GM12801 (cell line): ENCODE results near the gene S1PR3.

Experiments used
- TF ChIP-seq, protein P1 (sequence below): IDR thresholded peaks from one replicate; pipeline ENCODE4 v1.5.1; 2011; ENCODE audit warnings: control low read depth; ENCODE audit not compliant: insufficient read length; ENCODE audit errors: extremely low read depth

Gene S1PR3

DNA sequence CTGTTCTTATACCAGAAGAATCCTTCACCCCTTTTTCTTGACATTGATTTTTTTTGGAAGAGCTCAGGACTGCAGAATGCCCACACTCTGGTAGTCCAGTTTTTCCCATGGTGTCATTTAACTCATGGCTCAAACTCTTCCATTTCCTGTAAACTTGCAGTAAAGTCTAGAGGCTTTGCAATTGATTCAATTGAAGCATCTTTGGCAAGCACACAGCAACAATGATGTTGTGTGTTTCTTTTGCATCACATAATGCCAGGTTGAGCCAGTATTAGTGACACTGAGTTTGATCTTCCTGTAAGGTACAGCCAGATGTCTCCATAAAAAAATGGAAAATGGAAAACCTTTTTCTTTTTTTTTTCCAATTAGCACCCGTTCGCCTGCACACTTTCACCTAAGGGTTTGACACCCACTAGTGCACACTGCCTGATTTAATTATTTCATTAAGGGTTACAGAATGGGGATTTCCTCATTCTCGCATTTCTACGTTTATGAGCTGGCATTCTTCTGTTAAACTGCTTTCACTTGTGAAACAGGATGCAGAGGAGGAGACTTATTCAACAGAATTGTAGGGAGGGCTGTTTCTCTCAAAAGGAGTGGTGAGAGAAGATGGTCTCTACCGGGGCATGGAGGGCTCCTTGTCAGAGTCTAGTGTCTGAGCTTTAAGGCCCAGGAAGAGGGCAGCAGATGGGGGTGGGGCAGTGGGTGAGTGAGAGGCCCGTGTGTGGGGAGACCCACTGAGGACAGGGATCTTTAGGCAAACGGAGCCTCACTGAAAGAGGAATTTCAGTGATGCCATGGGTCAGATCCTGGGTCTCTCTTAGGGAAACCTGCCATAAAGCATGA, 2.2 kb upstream of the S1PR3 start:
- TF ChIP-seq, protein P1, sequence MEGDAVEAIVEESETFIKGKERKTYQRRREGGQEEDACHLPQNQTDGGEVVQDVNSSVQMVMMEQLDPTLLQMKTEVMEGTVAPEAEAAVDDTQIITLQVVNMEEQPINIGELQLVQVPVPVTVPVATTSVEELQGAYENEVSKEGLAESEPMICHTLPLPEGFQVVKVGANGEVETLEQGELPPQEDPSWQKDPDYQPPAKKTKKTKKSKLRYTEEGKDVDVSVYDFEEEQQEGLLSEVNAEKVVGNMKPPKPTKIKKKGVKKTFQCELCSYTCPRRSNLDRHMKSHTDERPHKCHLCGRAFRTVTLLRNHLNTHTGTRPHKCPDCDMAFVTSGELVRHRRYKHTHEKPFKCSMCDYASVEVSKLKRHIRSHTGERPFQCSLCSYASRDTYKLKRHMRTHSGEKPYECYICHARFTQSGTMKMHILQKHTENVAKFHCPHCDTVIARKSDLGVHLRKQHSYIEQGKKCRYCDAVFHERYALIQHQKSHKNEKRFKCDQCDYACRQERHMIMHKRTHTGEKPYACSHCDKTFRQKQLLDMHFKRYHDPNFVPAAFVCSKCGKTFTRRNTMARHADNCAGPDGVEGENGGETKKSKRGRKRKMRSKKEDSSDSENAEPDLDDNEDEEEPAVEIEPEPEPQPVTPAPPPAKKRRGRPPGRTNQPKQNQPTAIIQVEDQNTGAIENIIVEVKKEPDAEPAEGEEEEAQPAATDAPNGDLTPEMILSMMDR: no peak

DNA sequence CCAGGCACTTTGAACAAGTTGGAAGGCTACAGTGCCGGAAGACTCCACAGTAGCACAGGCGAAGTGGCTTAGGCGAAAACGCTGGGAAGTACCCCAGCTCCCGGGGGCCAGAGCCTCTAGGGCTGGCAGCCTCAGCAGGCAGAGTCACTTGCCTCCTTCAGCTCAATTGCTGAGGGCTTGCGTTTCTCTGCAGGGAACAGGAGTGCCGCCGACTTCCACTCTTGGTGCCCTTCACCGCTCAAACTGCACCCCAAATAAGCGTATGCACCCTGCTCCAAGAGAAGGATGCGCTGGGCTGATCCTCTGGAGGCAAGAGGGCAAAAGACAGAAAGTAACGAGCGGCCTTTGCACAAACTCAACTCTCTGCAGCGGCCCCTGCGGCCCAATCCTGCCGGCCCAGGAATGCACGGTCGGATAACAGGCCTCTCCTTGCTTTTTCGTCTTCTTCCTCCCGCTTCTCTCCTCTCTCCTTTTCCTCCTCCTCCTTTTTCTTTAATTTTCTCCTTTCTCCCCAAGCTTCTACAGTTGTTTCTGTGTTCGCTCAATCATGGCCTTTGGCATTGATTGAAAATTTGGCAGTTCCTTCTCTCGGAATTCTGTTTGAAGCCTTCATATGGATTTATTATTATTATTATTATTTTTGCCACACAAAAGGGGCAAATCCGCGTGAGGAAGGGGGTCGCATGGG, 1.1 kb upstream of the S1PR3 start:
- TF ChIP-seq, protein P1: no peak

DNA sequence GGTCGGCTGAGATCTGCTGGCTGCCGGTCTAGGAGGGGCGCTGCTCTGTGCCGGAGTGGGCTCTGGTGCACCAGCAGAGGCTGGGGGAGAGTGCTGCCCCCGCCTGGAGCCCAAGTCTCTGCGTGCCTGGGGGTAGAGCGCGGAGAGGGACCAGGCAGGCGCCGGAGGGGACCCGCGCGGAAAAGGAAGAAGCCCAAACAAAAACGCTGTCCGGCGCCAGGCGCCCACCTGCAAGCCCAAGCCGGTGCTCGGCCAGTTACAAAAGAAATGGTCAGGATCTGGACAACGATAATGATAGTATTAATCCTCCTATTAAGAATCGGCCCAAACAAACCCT, 571 bp upstream of the S1PR3 start:
- TF ChIP-seq, protein P1: no peak

DNA sequence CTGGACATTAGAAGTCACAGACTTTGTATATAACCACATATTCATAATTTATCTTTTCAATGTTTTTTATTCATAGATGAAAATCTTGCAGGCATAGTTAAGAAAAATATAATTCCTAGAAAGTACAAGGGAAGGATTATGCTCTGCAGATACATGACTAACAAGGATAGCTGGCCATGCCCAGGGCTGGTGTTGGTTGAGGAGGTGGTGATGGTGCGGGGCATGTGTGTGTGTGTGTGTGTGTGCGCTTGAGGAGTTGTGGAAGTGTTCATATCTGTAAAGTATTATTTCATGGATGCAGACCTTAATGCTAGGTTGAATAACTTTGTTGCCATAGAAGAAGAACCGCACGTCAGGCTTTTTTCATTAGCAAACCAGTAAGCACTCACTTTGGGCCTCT, 1.3 kb downstream of the S1PR3 start:
- TF ChIP-seq, protein P1: no peak

DNA sequence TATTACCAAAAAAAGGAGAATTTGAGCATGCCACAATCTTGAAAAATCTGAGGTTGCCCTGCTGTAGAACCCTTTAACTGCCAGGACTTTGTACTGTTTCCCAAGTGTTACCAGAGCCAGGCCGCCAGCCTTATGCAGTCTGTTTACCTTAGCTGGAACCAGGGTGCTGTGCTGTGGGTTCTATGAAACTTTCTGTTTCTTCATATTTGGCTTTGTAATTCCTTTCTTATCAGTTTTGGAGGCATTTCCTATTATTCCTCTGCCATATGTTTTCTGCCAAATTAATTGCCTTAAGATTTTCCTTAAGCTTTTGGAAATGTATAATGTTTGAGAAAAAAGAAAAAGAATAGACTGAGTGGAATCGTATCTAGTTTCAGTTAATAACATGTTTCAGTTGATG, 2.1 kb downstream of the S1PR3 start:
- TF ChIP-seq, protein P1: no peak

DNA sequence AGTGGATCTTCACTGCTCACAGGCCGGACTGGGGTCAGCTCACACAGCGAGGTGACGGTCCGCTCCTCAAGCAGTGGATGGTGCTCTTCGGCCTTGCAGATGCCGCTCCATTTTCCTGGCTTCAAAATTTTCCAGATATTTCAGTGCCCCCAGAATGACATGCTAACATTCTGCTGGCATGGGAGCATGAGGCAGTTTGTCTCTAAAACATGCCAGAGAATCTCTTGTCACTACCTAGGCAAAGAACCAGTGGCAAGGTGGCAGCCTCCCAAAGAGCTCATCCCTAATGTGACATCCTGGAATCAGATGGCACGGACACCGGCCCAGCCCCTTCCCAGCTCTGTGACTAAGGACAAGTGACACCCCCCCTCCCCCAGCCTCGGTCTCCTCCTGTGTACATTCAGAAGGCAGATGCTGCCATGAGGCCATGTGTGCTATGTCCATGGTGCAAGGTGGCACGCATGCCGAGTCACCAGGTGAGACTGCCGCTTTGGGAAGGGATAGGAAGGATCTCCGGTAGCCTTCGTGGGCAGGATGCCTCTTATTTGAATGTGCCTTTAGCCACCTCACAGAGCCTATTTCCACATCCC, 2.7 kb downstream of the S1PR3 start:
- TF ChIP-seq, protein P1: no peak

DNA sequence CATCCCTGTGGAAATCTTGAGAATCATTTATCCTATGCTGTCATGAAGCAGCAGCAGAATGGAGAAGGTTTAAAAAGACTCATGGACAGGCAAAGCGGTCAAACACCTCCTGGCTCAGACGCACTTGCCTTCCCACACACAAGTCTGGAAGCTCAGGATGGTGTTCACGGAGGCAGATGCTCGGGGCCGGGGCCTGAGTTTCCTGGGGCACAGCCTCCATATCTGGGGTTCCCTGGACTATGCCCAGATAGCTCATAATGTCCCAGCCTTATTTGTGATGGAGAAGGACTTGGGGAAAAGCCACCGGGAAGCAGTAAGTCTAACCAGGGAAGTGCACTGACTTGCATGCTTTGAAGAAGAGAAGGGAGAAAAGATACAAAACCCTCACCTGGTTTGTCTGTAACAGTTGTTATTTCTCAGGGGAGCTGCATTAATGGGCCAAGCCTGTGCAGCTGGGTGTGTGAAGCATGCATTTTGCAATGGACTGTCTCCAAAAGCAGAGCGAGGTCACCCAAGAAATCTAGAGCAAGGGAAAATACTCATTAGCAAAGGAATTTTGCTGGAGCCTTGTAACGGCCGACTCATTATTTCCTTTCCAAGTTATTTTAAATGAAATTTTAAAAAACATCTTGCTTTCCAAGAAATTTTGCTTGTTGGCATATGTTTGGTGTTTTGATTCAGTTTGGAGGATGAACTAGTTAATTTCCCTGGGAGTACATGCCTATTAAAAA, 3.4 kb downstream of the S1PR3 start:
- TF ChIP-seq, protein P1: no peak
